GM21390 (cell line): ENCODE results near the gene MGP.

Experiments used
- ATAC-seq: cut with Tn5 transposase; IDR thresholded peaks from one replicate; pipeline ENCODE4 v1.9.1; 2021; ENCODE audit not compliant: unreplicated experiment

MGP gene

GRCh38 chr12:14903386-14904098, 17.9 kb upstream of the MGP start:
- ATAC-seq: no peak

- ATAC-seq: no peak
Measured at GRCh38 chr12:14902465-14902864, 16.8 kb upstream of the MGP start.

GRCh38 chr12:14901228-14901562, 15.5 kb upstream of the MGP start:
- ATAC-seq: no peak

- ATAC-seq: no peak
Measured at GRCh38 chr12:14900521-14901227, 15.0 kb upstream of the MGP start.

- ATAC-seq: no peak
Measured at GRCh38 chr12:14896521-14897169, 11.0 kb upstream of the MGP start.

- ATAC-seq: no peak
Measured at GRCh38 chr12:14893506-14894250, 8.0 kb upstream of the MGP start.

GRCh38 chr12:14892726-14893505, 7.3 kb upstream of the MGP start:
- no peak for ATAC-seq

GRCh38 chr12:14890701-14891100, 5.0 kb upstream of the MGP start:
- no peak for ATAC-seq

- ATAC-seq: no peak
Measured at GRCh38 chr12:14886271-14886670, 617 bp upstream of the MGP start.

- peak; percentile 96 for ATAC-seq
Measured at GRCh38 chr12:14884458-14884878, 1.2 kb downstream of the MGP start.

- ATAC-seq: no peak
Measured at GRCh38 chr12:14883686-14884085, 2.0 kb downstream of the MGP start.

GRCh38 chr12:14880890-14881453, 4.7 kb downstream of the MGP start:
- ATAC-seq: no peak

- ATAC-seq: no peak
Measured at GRCh38 chr12:14879222-14879933, 6.3 kb downstream of the MGP start.

GRCh38 chr12:14878488-14878887, 7.2 kb downstream of the MGP start:
- no peak for ATAC-seq

- no peak for ATAC-seq
Measured at GRCh38 chr12:14876833-14877232, 8.8 kb downstream of the MGP start.

GRCh38 chr12:14874882-14875281, 10.8 kb downstream of the MGP start:
- ATAC-seq: no peak

- no peak for ATAC-seq
Measured at GRCh38 chr12:14873440-14874185, 12.0 kb downstream of the MGP start.

- ATAC-seq: no peak
Measured at GRCh38 chr12:14871886-14872285, 13.8 kb downstream of the MGP start.

- no peak for ATAC-seq
Measured at GRCh38 chr12:14871247-14871646, 14.4 kb downstream of the MGP start.
